ENCODE results near the gene XAB2. TPM values are rescaled to one million over a fixed set of nuclear protein-coding genes. Genes with fewer than 3 reads are reported as not detected.

XAB2 gene
- total and polyA plus RNA-seq, 12 donors, result 7.1 to 121 (median 44.3) TPM

GRCh38 chr19:7636317-7636690 lies 7.0 kb upstream of the XAB2 start:
- H3K9me3 ChIP-seq (replicated peaks in 1 of 3), result no peaks in the 10 kb centered on the region
- intact Hi-C loops (cut with DNase I), result no loop called here
- no peaks in the 10 kb centered on the region for H3K36me3 ChIP-seq (replicated peaks in 1 of 2)
- peaks cover 3% of the 10 kb centered on the region in 2 donors for H3K4me1 ChIP-seq (replicated peaks in 1 of 2)
- H3K4me3 ChIP-seq, result no peak overlapping the region
- H3K27me3 ChIP-seq, result no peaks in the 10 kb centered on the region
- no peak for DNase-seq
- TF ChIP-seq POLR2A (IDR thresholded peaks at IDR 0.05) (no peak), CTCF (IDR thresholded peaks at IDR 0.05) (no peak)
- no peak overlapping the region for H3K27ac ChIP-seq
- 44 to 61% (median 58%) methylated on average over 10 to 16 of the region's 16 CpGs for WGBS, 4 donors

GRCh38 chr19:7635670-7636069 lies 6.3 kb upstream of the XAB2 start:
- Histone ChIP-seq H3K4me1 (replicated peaks in 1 of 2) (peaks cover 7 to 8% of the 10 kb centered on the region in 2 donors), H3K27ac (no peak overlapping the region), H3K4me3 (no peak overlapping the region), H3K36me3 (replicated peaks in 1 of 2) (no peaks in the 10 kb centered on the region), H3K9me3 (replicated peaks in 1 of 3) (no peaks in the 10 kb centered on the region), H3K27me3 (no peaks in the 10 kb centered on the region)
- DNase-seq, result no peak
- intact Hi-C loops (cut with DNase I), result no loop called here
- TF ChIP-seq CTCF (IDR thresholded peaks at IDR 0.05), result no peak
- TF ChIP-seq POLR2A (IDR thresholded peaks at IDR 0.05), result no peak
- WGBS, 4 donors, result 28 to 40% (median 35%) methylated on average over 6 of the region's 6 CpGs

- TF ChIP-seq POLR2A (IDR thresholded peaks at IDR 0.05) (no peak), CTCF (IDR thresholded peaks at IDR 0.05) (no peak)
- 35 to 78% (median 70%) methylated on average over 1 to 2 of the region's 2 CpGs; no CpG with 5 or more reads in 1 of the 4 donors for WGBS, 4 donors
These were observed 4.4 kb upstream of the XAB2 start, which contains the start of gene PCP2 for GRCh38 chr19:7633698-7634097. PCP2 (minus strand) TSS chr19:7633719; CDS start chr19:7633457, 262 bp downstream.

GRCh38 chr19:7632340-7633203 lies 3.2 kb upstream of the XAB2 start:
- H3K27ac ChIP-seq, result no peak overlapping the region
- intact Hi-C loops (cut with DNase I), result no loop called here
- WGBS, 4 donors, result 89 to 93% (median 92%) methylated on average over 19 to 40 of the region's 40 CpGs

More at GRCh38 chr19:7633698-7634097, 4.4 kb upstream of the XAB2 start, which contains the start of gene PCP2:
- DNase-seq, result no peak
- H3K36me3 ChIP-seq (replicated peaks in 1 of 2), result no peaks in the 10 kb centered on the region
- intact Hi-C loops (cut with DNase I), result no loop called here
- peaks cover 16 to 18% of the 10 kb centered on the region in 2 donors for H3K4me1 ChIP-seq (replicated peaks in 1 of 2)
- H3K27ac ChIP-seq, result no peak within 1 kb of the TSS
- no peaks in the 10 kb centered on the region for H3K27me3 ChIP-seq
- H3K4me3 ChIP-seq, result no peak within 1 kb of the TSS
- no peaks in the 10 kb centered on the region for H3K9me3 ChIP-seq (replicated peaks in 1 of 3)

More at GRCh38 chr19:7632340-7633203, 3.2 kb upstream of the XAB2 start:
- no peaks in the 10 kb centered on the region for H3K27me3 ChIP-seq
- H3K9me3 ChIP-seq (replicated peaks in 1 of 3), result no peaks in the 10 kb centered on the region
- H3K36me3 ChIP-seq (replicated peaks in 1 of 2), result no peaks in the 10 kb centered on the region
- peaks cover 24 to 27% of the 10 kb centered on the region in 2 donors for H3K4me1 ChIP-seq (replicated peaks in 1 of 2)
- no peak for DNase-seq
- TF ChIP-seq POLR2A (IDR thresholded peaks at IDR 0.05), result no peak
- no peak for TF ChIP-seq CTCF (IDR thresholded peaks at IDR 0.05)
- no peak overlapping the region for H3K4me3 ChIP-seq

All from adrenal gland (tissue), 12 donors.